GM19238 (cell line): ENCODE results near the gene TLR2.

Experiments
- DNase-seq: peaks from one replicate; pipeline ENCODE4 v3.0.0; 2011; ENCODE audit warnings: low spot score; ENCODE audit not compliant: insufficient read length

Gene TLR2

GRCh38 chr4:153684182-153684970 lies at the start of gene TLR2:
Gene TLR2 (plus strand): TSS chr4:153684280. CDS start chr4:153702908, 18,628 bp downstream.
- DNase-seq: peak; percentile 62

GRCh38 chr4:153634738-153635353 lies 49.2 kb upstream of the TLR2 start:
- DNase-seq: no peak

- DNase-seq: no peak
Observed at GRCh38 chr4:153635846-153636245, 48.2 kb upstream of the TLR2 start.

- no peak for DNase-seq
Observed at GRCh38 chr4:153637201-153637600, 46.9 kb upstream of the TLR2 start.

- DNase-seq: no peak
Observed at GRCh38 chr4:153638011-153638410, 46.1 kb upstream of the TLR2 start.

GRCh38 chr4:153638999-153639398 lies 45.1 kb upstream of the TLR2 start:
- no peak for DNase-seq

GRCh38 chr4:153639833-153640802 lies 44.0 kb upstream of the TLR2 start:
- no peak for DNase-seq

- DNase-seq: no peak
Observed at GRCh38 chr4:153641532-153641931, 42.5 kb upstream of the TLR2 start.

- DNase-seq: peak; percentile 41
Observed at GRCh38 chr4:153643406-153644383, 40.4 kb upstream of the TLR2 start.

- DNase-seq: no peak
Observed at GRCh38 chr4:153645183-153645582, 38.9 kb upstream of the TLR2 start.

- DNase-seq: no peak
Observed at GRCh38 chr4:153646261-153646660, 37.8 kb upstream of the TLR2 start.

GRCh38 chr4:153646978-153647377 lies 37.1 kb upstream of the TLR2 start:
- no peak for DNase-seq

- DNase-seq: no peak
Observed at GRCh38 chr4:153647975-153648374, 36.1 kb upstream of the TLR2 start.

GRCh38 chr4:153649572-153649991 lies 34.5 kb upstream of the TLR2 start:
- no peak for DNase-seq

- DNase-seq: no peak
Observed at GRCh38 chr4:153651116-153651515, 33.0 kb upstream of the TLR2 start.

GRCh38 chr4:153651587-153651986 lies 32.5 kb upstream of the TLR2 start:
- no peak for DNase-seq

GRCh38 chr4:153652051-153652784 lies 31.9 kb upstream of the TLR2 start:
- DNase-seq: no peak

GRCh38 chr4:153655002-153655541 lies 29.0 kb upstream of the TLR2 start:
- no peak for DNase-seq

- no peak for DNase-seq
Observed at GRCh38 chr4:153655928-153656327, 28.2 kb upstream of the TLR2 start.
